Heart left ventricle (tissue), 16 donors: Measurements from ENCODE around the gene PRKCB. TPM values are rescaled to one million over a fixed set of nuclear protein-coding genes. Genes with fewer than 3 reads are reported as not detected.
"Not testable (repeated sequence)": the region's sequence is repeated elsewhere in the genome, so short reads cannot be mapped to it uniquely, and the experiment has no call there.

Source experiments
- ATAC-seq, 4 donors: fragments of 200-7000 bp; cut with Tn5 transposase; one replicate each; pipeline ENCODE4 v1.9.1; 2020 to 2022; ENCODE audit warnings: moderate library complexity in 4 of 4, mild to moderate bottlenecking in 3 of 4, moderate number of reproducible peaks in 1 of 4
- DNase-seq, 5 donors: peaks; one replicate each; pipeline ENCODE4 v3.0.0-alpha.2; 2020
- H3K27ac ChIP-seq, 12 donors: fragments of 200-600 bp; sonication (generic) in 4 of 12; one replicate each; pipeline versions ENCODE4 v1.5.0 to v1.8.0; 2016 to 2022; ENCODE audit warnings: mild to moderate bottlenecking in 2 of 12
- H3K27me3 ChIP-seq, 9 donors: fragments of 200-600 bp; sonication (generic) in 2 of 9; one replicate each; pipeline versions ENCODE4 v1.5.1 to v1.8.0; 2016 to 2022; ENCODE audit warnings: mild to moderate bottlenecking in 3 of 9
- H3K36me3 ChIP-seq, 9 donors: fragments of 200-600 bp; sonication (generic) in 2 of 9; one replicate each; pipeline versions ENCODE4 v1.5.0 to v1.8.0; 2018 to 2022; ENCODE audit warnings: mild to moderate bottlenecking in 2 of 9
- H3K4me1 ChIP-seq, 12 donors: fragments of 200-600 bp; sonication (generic) in 4 of 12; one replicate each; pipeline versions ENCODE4 v1.5.0 to v1.8.0; 2016 to 2022; ENCODE audit warnings: mild to moderate bottlenecking in 3 of 12
- H3K4me3 ChIP-seq, 12 donors: fragments of 200-600 bp; sonication (generic) in 4 of 12; one replicate each; pipeline versions ENCODE4 v1.5.0 to v1.8.0; 2017 to 2022; ENCODE audit warnings: mild to moderate bottlenecking in 9 of 12, moderate library complexity in 4 of 12
- H3K9me3 ChIP-seq, 12 donors: fragments of 200-600 bp; sonication (generic) in 4 of 12; one replicate each; pipeline versions ENCODE4 v1.5.0 to v1.8.0; 2016 to 2022; ENCODE audit warnings: mild to moderate bottlenecking in 1 of 12
- POLR2A ChIP-seq, 2 donors: fragments of 450-650 bp; IDR thresholded peaks; one replicate each; pipeline ENCODE4 v1.6.1; 2017; ENCODE audit warnings: antibody characterized with exemption in 2 of 2, mild to moderate bottlenecking in 2 of 2, moderate library complexity in 2 of 2
- WGBS, 4 donors: extraction: QIAGEN DNeasy Blood & Tissue Kit in 2 of 4; methylation state at CpG; one replicate each; pipeline versions ENCODE4 v1.1.5 to v1.1.7; 2013 to 2018; 5-methylcytosine and 5-hydroxymethylcytosine counted together
- intact Hi-C, 10 donors: fragments of 100-400 bp; cut with DNase I; formaldehyde crosslinking; loops; one replicate each; pipeline versions ENCODE4 v1.11.1 to v1.14.2; 2022
- polyA plus RNA-seq, 2 donors: library from polyadenylated mRNA; stranded (reverse); fragments of 200-250 nt; gene quantifications; one replicate each; pipeline ENCODE4 v1.2.3, GENCODE V29; 2013
- total RNA-seq, 9 donors: library from RNA; depleted of rRNA in 2 of 9; stranded (reverse); fragments of >200 nt in 2 of 9; fragmentation: NEBNext Ultra II Directional in 3 of 9; extraction: Animal tissue kit (Norgen Biotek cat#: 25700) in 3 of 9; gene quantifications; one replicate each; pipeline versions ENCODE4 v1.1.0 to v1.2.4, GENCODE V29; 2016 to 2023
- TF ChIP-seq, protein P1 (sequence below), 12 donors: fragments of 200-600 bp; sonication (generic) in 4 of 12; IDR thresholded peaks; one replicate each; pipeline versions ENCODE4 v1.5.0 to v1.8.0; 2018 to 2022; ENCODE audit warnings: antibody characterized with exemption in 12 of 12, mild to moderate bottlenecking in 5 of 12
- donor health status: ischemic (EF 13 %, LVEDD 7.1; RV severe dilation, severe dysfunction).
- donor health status: healthy with polysubstance abuse.
- donor health status: DM: no; HTN: yes; CAD: no.
- donor health status: DM: no; HTN: no; CAD: no.
- donor health status: ischemic (EF 25% LVEDD 6.9; RV normal size, moderate dysfunction).
- donor health status: ischemic (EF 25% LVEDD 5.7; RV mildly dilated, moderate dysfunction).
- donor health status: healthy.
- donor health status: DM: yes; HTN: yes; CAD: no.
- donor health status: ischemic (EF 35%, LVEDD 5.7; RV mildly dilated, moderate dysfunction).
- donor health status: nonischemic (EF 11% LVEDD 7.7; RV severe dilation, severe dysfunction).
- donor health status: DM: yes; HTN: yes; CAD: no.
- donor health status: PGD.
- donor health status: ischemic (EF 29% LVEDD 5.4; RV normal size, mild dysfunction).
- donor health status: nonischemic (EF 23%, LVEDD 6.1; RV moderate dilation, normal function).

The PRKCB gene
- total and polyA plus RNA-seq, 11 donors = 0.30 to 18.4 (median 1.7) TPM

GRCh38 chr16:24234737-24235136, 399.0 kb downstream of the PRKCB start:
- 76 to 81% (median 79%) methylated on average over 5 of the region's 5 CpGs for WGBS, 4 donors
- ATAC-seq = no peak
- Histone ChIP-seq H3K4me1 (no peaks in the 10 kb centered on the region), H3K36me3 (no peaks in the 10 kb centered on the region), H3K27me3 (peaks cover 0 to 6% (median 0%) of the 10 kb centered on the region in 9 donors), H3K9me3 (peaks cover 0 to 17% (median 2%) of the 10 kb centered on the region in 12 donors), H3K27ac (no peak overlapping the region), H3K4me3 (no peak overlapping the region)
- intact Hi-C loops = loop anchor here in 2 of 10 donors (5.0 to 10.0 kb wide), 2 partner anchors 48 to 60 kb away; no protein-coding TSS in a partner anchor
- no peak for DNase-seq
- no peak for TF ChIP-seq POLR2A (IDR thresholded peaks at IDR 0.05)
- TF ChIP-seq, protein P1, sequence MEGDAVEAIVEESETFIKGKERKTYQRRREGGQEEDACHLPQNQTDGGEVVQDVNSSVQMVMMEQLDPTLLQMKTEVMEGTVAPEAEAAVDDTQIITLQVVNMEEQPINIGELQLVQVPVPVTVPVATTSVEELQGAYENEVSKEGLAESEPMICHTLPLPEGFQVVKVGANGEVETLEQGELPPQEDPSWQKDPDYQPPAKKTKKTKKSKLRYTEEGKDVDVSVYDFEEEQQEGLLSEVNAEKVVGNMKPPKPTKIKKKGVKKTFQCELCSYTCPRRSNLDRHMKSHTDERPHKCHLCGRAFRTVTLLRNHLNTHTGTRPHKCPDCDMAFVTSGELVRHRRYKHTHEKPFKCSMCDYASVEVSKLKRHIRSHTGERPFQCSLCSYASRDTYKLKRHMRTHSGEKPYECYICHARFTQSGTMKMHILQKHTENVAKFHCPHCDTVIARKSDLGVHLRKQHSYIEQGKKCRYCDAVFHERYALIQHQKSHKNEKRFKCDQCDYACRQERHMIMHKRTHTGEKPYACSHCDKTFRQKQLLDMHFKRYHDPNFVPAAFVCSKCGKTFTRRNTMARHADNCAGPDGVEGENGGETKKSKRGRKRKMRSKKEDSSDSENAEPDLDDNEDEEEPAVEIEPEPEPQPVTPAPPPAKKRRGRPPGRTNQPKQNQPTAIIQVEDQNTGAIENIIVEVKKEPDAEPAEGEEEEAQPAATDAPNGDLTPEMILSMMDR (IDR thresholded peaks at IDR 0.05) = no peak

GRCh38 chr16:24235806-24236205, 400.0 kb downstream of the PRKCB start:
- peaks cover 0 to 17% (median 2%) of the 10 kb centered on the region in 12 donors for H3K9me3 ChIP-seq
- TF ChIP-seq, protein P1 (IDR thresholded peaks at IDR 0.05) = no peak
- no peak for TF ChIP-seq POLR2A (IDR thresholded peaks at IDR 0.05)
- DNase-seq (no peak), ATAC-seq (no peak)
- peaks cover 0 to 6% (median 0%) of the 10 kb centered on the region in 9 donors for H3K27me3 ChIP-seq
- H3K36me3 ChIP-seq = no peaks in the 10 kb centered on the region
- no peaks in the 10 kb centered on the region for H3K4me1 ChIP-seq
- WGBS, 4 donors = 49 to 65% (median 59%) methylated on average over 2 of the region's 2 CpGs
- H3K27ac ChIP-seq = no peak overlapping the region
- intact Hi-C loops = loop anchor here in 1 of 10 donors (10.0 kb wide), 1 partner anchor 61 kb away; no protein-coding TSS in a partner anchor
- H3K4me3 ChIP-seq = no peak overlapping the region

DNA sequence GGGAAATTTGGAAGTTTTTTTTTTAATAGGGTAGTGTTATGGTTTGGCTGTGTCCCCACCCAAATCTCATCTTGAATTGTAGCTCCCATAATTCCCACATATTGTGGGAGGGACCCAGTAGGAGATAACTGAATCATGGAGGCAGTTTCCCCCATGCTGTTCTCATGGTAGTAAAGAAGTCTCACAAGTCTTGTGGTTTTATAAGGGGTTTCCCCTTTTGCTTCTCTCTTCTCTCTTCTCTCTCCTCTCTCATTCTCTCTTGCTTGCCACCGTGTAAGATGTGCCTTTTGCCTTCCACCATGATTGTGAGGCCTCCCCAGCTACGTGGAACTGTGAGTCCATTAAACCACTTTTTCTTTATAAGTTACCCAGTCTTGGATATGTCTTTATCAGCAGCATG, 403.1 kb downstream of the PRKCB start:
- not testable (repeated sequence) for H3K4me1 ChIP-seq, H3K27ac ChIP-seq, DNase-seq, H3K27me3 ChIP-seq, H3K36me3 ChIP-seq, ATAC-seq, H3K4me3 ChIP-seq
- H3K9me3 ChIP-seq = peaks cover 0 to 17% (median 2%) of the 10 kb centered on the region in 12 donors
- intact Hi-C loops = loop anchor here in 1 of 10 donors (10.0 kb wide), 1 partner anchor 64 kb away; no protein-coding TSS in a partner anchor
- WGBS, 4 donors = 65 to 72% (median 68%) methylated on average over 2 of the region's 2 CpGs

GRCh38 chr16:24246911-24247607, 411.3 kb downstream of the PRKCB start:
- TF ChIP-seq, protein P1 (IDR thresholded peaks at IDR 0.05) = no peak
- TF ChIP-seq POLR2A (IDR thresholded peaks at IDR 0.05) = no peak
- WGBS, 4 donors = 77 to 86% (median 82%) methylated on average over 4 of the region's 4 CpGs
- ATAC-seq (no peak), DNase-seq (no peak)
- Histone ChIP-seq H3K36me3 (no peaks in the 10 kb centered on the region), H3K4me3 (no peak overlapping the region), H3K9me3 (no peaks in the 10 kb centered on the region), H3K4me1 (no peaks in the 10 kb centered on the region), H3K27me3 (peaks cover 0 to 17% (median 0%) of the 10 kb centered on the region in 9 donors), H3K27ac (no peak overlapping the region)
- intact Hi-C loops = no loop called here
